CD8-positive, alpha-beta memory T cell (primary cell): Measurements from ENCODE around the gene ZBTB46. TPM values are rescaled to one million over a fixed set of nuclear protein-coding genes. Genes with fewer than 3 reads are reported as not detected.

Source experiments
- CTCF ChIA-PET: fragments of 350-600 bp; sonication (Branson Sonifier 250); formaldehyde crosslinking; loops from one replicate; lab custom pipeline; 2021; ENCODE audit warnings: antibody characterized with exemption; lab: Charles Lee
- POLR2A ChIA-PET: fragments of 350-600 bp; sonication (Branson Sonifier 250); formaldehyde crosslinking; loops from one replicate; lab custom pipeline; 2021; ENCODE audit warnings: antibody characterized with exemption; lab: Charles Lee
- DNase-seq, 5 donors: peaks; one replicate each; pipeline versions ENCODE4 v3.0.0 to v3.0.0-alpha.2; 2020 to 2022; ENCODE audit warnings: mixed read lengths in 1 of 5
- H3K27ac ChIP-seq: one replicate; pipeline ENCODE4 v1.7.0; 2013; ENCODE audit warnings: low read depth, mild to moderate bottlenecking, low read length, moderate library complexity
- H3K27me3 ChIP-seq: 2 replicates; pipeline ENCODE4 v1.7.0; 2013; ENCODE audit warnings: low read length, mild to moderate bottlenecking; ENCODE audit not compliant: insufficient read depth, poor library complexity, severe bottlenecking
- H3K36me3 ChIP-seq: 2 replicates; pipeline ENCODE4 v1.7.0; 2013; ENCODE audit warnings: mild to moderate bottlenecking, low read length, moderate library complexity; ENCODE audit not compliant: insufficient read depth
- H3K4me1 ChIP-seq: 2 replicates; pipeline ENCODE4 v1.7.0; 2013; ENCODE audit warnings: mild to moderate bottlenecking, low read length, moderate library complexity; ENCODE audit not compliant: insufficient read depth
- H3K4me3 ChIP-seq: 2 replicates; pipeline ENCODE4 v1.7.0; 2013; ENCODE audit warnings: mild to moderate bottlenecking, low read length
- H3K9me3 ChIP-seq: 2 replicates; pipeline ENCODE4 v1.7.0; 2013; ENCODE audit warnings: mild to moderate bottlenecking, low read length
- H3K27ac Mint-ChIP-seq, 8 donors: one replicate each; pipeline ENCODE4 v1.8.0; 2020 to 2021; ENCODE audit warnings: mixed read lengths in 8 of 8, mild to moderate bottlenecking in 6 of 8, inconsistent platforms in 3 of 8, moderate library complexity in 3 of 8
- H3K27me3 Mint-ChIP-seq, 2 donors: one replicate each; pipeline ENCODE4 v1.8.0; 2020 to 2021; ENCODE audit warnings: mixed read lengths in 2 of 2, mild to moderate bottlenecking in 1 of 2, moderate library complexity in 1 of 2
- H3K36me3 Mint-ChIP-seq, 3 donors: one replicate each; pipeline ENCODE4 v1.8.0; 2020 to 2021; ENCODE audit warnings: mixed read lengths in 3 of 3, inconsistent platforms in 1 of 3, mild to moderate bottlenecking in 1 of 3
- H3K4me1 Mint-ChIP-seq, 3 donors: one replicate each; pipeline ENCODE4 v1.8.0; 2020 to 2021; ENCODE audit warnings: mixed read lengths in 3 of 3, inconsistent platforms in 1 of 3, mild to moderate bottlenecking in 1 of 3
- H3K4me3 Mint-ChIP-seq, 7 donors: one replicate each; pipeline ENCODE4 v1.8.0; 2020 to 2021; ENCODE audit warnings: mixed read lengths in 7 of 7, mild to moderate bottlenecking in 6 of 7, moderate library complexity in 4 of 7, inconsistent platforms in 2 of 7
- H3K9me3 Mint-ChIP-seq, 5 donors: one replicate each; pipeline ENCODE4 v1.8.0; 2020 to 2022; ENCODE audit warnings: mixed read lengths in 5 of 5, mild to moderate bottlenecking in 3 of 5, moderate library complexity in 2 of 5, inconsistent platforms in 1 of 5
- polyA plus RNA-seq: library from polyadenylated mRNA; unstranded; fragments of 300-500 nt; fragmentation: Illumina TruSeq; gene quantifications from one replicate; pipeline ENCODE4 v1.2.3, GENCODE V29; 2021
- total RNA-seq, 2 experiments: library from RNA; stranded (reverse); gene quantifications; one replicate each; pipeline ENCODE4 v1.2.3, GENCODE V29; 2021

ZBTB46 gene
- total and polyA plus RNA-seq, 3 experiments from 2014 or later = 0.08 to 0.39 (median 0.31) TPM

DNA sequence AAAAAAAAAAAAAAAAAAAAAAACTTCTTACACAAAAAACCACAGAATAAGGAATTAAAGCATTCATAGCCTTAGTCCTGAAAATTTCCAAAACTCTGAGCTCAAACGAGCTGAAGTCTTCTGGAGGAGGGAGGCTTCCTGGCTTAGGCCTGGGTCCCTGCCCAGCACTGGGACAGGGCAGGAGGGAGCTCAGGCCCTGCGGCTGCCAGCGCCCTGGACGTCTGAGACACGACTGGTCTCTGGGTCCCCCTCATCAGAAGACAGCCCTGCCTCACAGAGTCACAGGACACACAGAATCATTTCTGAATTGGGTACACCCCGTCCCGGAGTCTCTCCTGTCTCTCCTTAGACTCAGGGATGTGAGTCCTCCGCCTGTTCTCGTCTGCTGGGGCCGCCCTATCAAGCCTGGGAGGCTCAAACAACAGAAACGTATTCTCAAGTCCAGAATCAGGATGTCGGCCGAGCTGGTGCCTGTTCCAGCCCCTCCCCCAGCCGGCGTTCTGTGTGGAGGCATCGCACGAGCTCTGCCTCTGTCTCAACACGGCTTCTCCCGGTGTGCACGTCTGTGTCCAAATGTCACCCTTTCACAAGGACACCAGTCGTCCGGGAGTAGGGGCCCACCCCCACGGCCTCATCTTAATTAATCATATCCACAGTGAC is 39.4 kb downstream of the ZBTB46 start:
- H3K27me3 Mint-ChIP-seq = peaks cover 9 to 15% of the 10 kb centered on the region in 2 donors
- H3K36me3 Mint-ChIP-seq = no peaks in the 10 kb centered on the region
- no peak overlapping the region for H3K4me3 Mint-ChIP-seq
- H3K4me3 ChIP-seq = no peak overlapping the region
- ChIA-PET POLR2A (interaction anchor here (0.6 to 0.7 kb wide), 2 partner anchors 189 to 264 kb away, joined by 3 to 13 read pairs; no protein-coding TSS in a partner anchor), CTCF (interaction anchor here (0.7 to 2.3 kb wide), 3 partner anchors 16 to 254 kb away, joined by 3 to 5 read pairs (median 3); partner anchors contain the start of gene PTK6)
- H3K4me1 ChIP-seq = peaks cover 3% of the 10 kb centered on the region
- H3K27ac Mint-ChIP-seq = peak overlapping the region in 1 of 8 donors; percentile 33
- peaks cover 0 to 6% (median 0%) of the 10 kb centered on the region in 3 donors for H3K4me1 Mint-ChIP-seq
- no peak overlapping the region for H3K27ac ChIP-seq
- H3K9me3 Mint-ChIP-seq = no peaks in the 10 kb centered on the region
- H3K9me3 ChIP-seq = no peaks in the 10 kb centered on the region
- no peak for DNase-seq
- no peaks in the 10 kb centered on the region for H3K27me3 ChIP-seq
- no peaks in the 10 kb centered on the region for H3K36me3 ChIP-seq

DNA sequence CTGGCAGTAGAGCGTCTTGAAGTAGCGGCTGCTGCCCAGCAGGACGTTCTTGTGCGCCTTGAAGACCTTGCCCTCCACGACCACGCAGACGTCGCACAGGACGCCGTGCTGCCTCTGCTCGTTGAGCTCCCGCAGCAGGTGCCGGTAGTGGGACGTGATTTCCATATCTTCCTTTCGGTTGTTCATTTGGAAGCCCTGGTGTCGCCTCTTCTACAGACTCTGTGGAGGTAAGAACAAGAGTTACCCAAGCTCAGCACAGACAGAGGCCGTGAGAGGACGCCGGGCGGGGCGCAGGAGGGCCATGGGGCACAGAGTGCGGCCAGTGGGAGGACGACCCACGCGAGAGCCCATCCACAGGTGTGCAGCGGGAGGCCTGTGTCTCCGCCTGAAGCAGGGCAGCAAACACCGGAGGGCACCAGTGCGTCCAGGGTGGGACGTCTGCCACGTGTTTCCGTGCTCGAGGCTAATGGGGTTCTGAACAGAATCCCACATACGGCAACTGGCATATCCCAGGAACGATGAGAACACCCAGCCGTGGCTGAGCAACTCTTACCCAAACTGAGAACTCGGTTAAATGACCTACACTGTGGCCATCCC is 40.4 kb downstream of the ZBTB46 start:
- ChIA-PET POLR2A (interaction anchor here (0.7 kb wide), 1 partner anchor 190 kb away, joined by 13 read pairs; no protein-coding TSS in a partner anchor), CTCF (interaction anchor here (1.5 to 2.3 kb wide), 2 partner anchors 84 to 253 kb away, joined by 4 to 5 read pairs; partner anchors contain the start of gene PTK6)
- Mint-ChIP-seq H3K27ac (no peak overlapping the region), H3K36me3 (no peaks in the 10 kb centered on the region), H3K9me3 (no peaks in the 10 kb centered on the region), H3K27me3 (peaks cover 8 to 15% of the 10 kb centered on the region in 2 donors), H3K4me1 (peaks cover 0 to 4% (median 2%) of the 10 kb centered on the region in 3 donors), H3K4me3 (no peak overlapping the region)
- no peak for DNase-seq
- H3K4me1 ChIP-seq = no peaks in the 10 kb centered on the region
- no peaks in the 10 kb centered on the region for H3K9me3 ChIP-seq
- H3K27me3 ChIP-seq = no peaks in the 10 kb centered on the region
- no peak overlapping the region for H3K27ac ChIP-seq
- H3K36me3 ChIP-seq = no peaks in the 10 kb centered on the region
- no peak overlapping the region for H3K4me3 ChIP-seq

- no peaks in the 10 kb centered on the region for H3K27me3 ChIP-seq
- CTCF ChIA-PET = interaction anchor here (1.5 to 2.3 kb wide), 2 partner anchors 83 to 252 kb away, joined by 4 to 5 read pairs; partner anchors contain the start of gene PTK6
- Mint-ChIP-seq H3K4me3 (no peak overlapping the region), H3K36me3 (no peaks in the 10 kb centered on the region), H3K4me1 (peaks cover 0 to 4% (median under 1%) of the 10 kb centered on the region in 3 donors), H3K9me3 (no peaks in the 10 kb centered on the region), H3K27ac (no peak overlapping the region), H3K27me3 (peaks cover 8 to 12% of the 10 kb centered on the region in 2 donors)
- no peaks in the 10 kb centered on the region for H3K4me1 ChIP-seq
- DNase-seq = no peak
- H3K9me3 ChIP-seq = no peaks in the 10 kb centered on the region
- H3K36me3 ChIP-seq = no peaks in the 10 kb centered on the region
- no peak overlapping the region for H3K4me3 ChIP-seq
- no peak overlapping the region for H3K27ac ChIP-seq
- POLR2A ChIA-PET = no interaction called here
Measured at GRCh38 chr20:63789836-63790571, 41.1 kb downstream of the ZBTB46 start.

DNA sequence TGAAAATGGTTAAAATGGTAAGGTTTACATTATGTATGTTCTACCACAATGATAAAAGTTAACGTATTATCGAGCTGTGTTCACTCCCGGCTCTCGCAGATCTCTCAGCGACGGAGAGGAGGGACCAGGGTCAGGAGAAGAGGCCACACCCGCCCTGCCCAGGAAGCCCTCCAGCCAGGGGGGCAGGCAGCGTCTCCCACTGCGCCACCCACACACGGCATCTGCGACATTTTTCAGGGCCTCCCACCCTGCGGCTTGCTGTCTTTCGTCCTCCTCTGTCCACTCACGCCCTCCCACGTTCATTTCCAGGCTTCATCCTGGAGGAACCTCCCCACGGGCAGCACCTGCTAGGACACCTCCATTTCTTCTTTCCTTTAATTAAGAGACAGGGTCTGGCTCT is 43.3 kb downstream of the ZBTB46 start:
- no peaks in the 10 kb centered on the region for H3K9me3 Mint-ChIP-seq
- H3K36me3 Mint-ChIP-seq = no peaks in the 10 kb centered on the region
- ChIA-PET CTCF (interaction anchor here (0.7 to 2.5 kb wide), 3 partner anchors 47 to 186 kb away, joined by 3 to 9 read pairs (median 5); no protein-coding TSS in a partner anchor), POLR2A (no interaction called here)
- Histone ChIP-seq H3K4me1 (peaks cover under 1% of the 10 kb centered on the region), H3K9me3 (no peaks in the 10 kb centered on the region), H3K27me3 (no peaks in the 10 kb centered on the region), H3K36me3 (no peaks in the 10 kb centered on the region), H3K4me3 (no peak overlapping the region), H3K27ac (no peak overlapping the region)
- no peak overlapping the region for H3K4me3 Mint-ChIP-seq
- no peak for DNase-seq
- no peak overlapping the region for H3K27ac Mint-ChIP-seq
- peaks cover under 1 to 4% (median under 1%) of the 10 kb centered on the region in 3 donors for H3K4me1 Mint-ChIP-seq
- peaks cover 0 to 7% of the 10 kb centered on the region in 2 donors for H3K27me3 Mint-ChIP-seq

- H3K36me3 ChIP-seq = no peaks in the 10 kb centered on the region
- H3K27ac ChIP-seq = no peak overlapping the region
- H3K27me3 ChIP-seq = no peaks in the 10 kb centered on the region
- H3K4me3 ChIP-seq = no peak overlapping the region
- POLR2A ChIA-PET = no interaction called here
- peaks cover 5% of the 10 kb centered on the region for H3K4me1 ChIP-seq
- no peaks in the 10 kb centered on the region for H3K36me3 Mint-ChIP-seq
- H3K9me3 ChIP-seq = no peaks in the 10 kb centered on the region
- CTCF ChIA-PET = interaction anchor here (0.7 to 2.5 kb wide), 5 partner anchors 46 to 186 kb away, joined by 3 to 9 read pairs (median 6); partner anchors contain the start of genes ARFRP1 and ZGPAT
- DNase-seq = no peak
- no peak overlapping the region for H3K27ac Mint-ChIP-seq
- H3K4me3 Mint-ChIP-seq = peak overlapping the region in 1 of 7 donors; percentile 73
- H3K4me1 Mint-ChIP-seq = peaks cover 5 to 9% (median 5%) of the 10 kb centered on the region in 3 donors
- H3K9me3 Mint-ChIP-seq = no peaks in the 10 kb centered on the region
- H3K27me3 Mint-ChIP-seq = peaks cover 0 to 7% of the 10 kb centered on the region in 2 donors
Measured at GRCh38 chr20:63787302-63787701, 43.8 kb downstream of the ZBTB46 start.

GRCh38 chr20:63785691-63786131 is 45.4 kb downstream of the ZBTB46 start:
- no peaks in the 10 kb centered on the region for H3K27me3 Mint-ChIP-seq
- DNase-seq = no peak
- no peaks in the 10 kb centered on the region for H3K9me3 Mint-ChIP-seq
- no peaks in the 10 kb centered on the region for H3K9me3 ChIP-seq
- no peaks in the 10 kb centered on the region for H3K36me3 ChIP-seq
- H3K4me1 Mint-ChIP-seq = peaks cover 12 to 18% (median 17%) of the 10 kb centered on the region in 3 donors
- no peak overlapping the region for H3K27ac ChIP-seq
- H3K4me1 ChIP-seq = peaks cover 17% of the 10 kb centered on the region
- no peak overlapping the region for H3K4me3 ChIP-seq
- no peaks in the 10 kb centered on the region for H3K27me3 ChIP-seq
- CTCF ChIA-PET = interaction anchor here (1.0 to 2.9 kb wide), 16 partner anchors 9 to 289 kb away, joined by 3 to 14 read pairs (median 4); partner anchors contain the start of genes ARFRP1, TNFRSF6B, TPD52L2 and ZGPAT
- peak overlapping the region in 1 of 7 donors; percentile 18 for H3K4me3 Mint-ChIP-seq
- peak overlapping the region in 2 of 8 donors; percentile 44 to 46 for H3K27ac Mint-ChIP-seq
- no peaks in the 10 kb centered on the region for H3K36me3 Mint-ChIP-seq
- POLR2A ChIA-PET = no interaction called here

GRCh38 chr20:63783970-63784369 is 47.1 kb downstream of the ZBTB46 start:
- Mint-ChIP-seq H3K4me3 (no peak overlapping the region), H3K27me3 (no peaks in the 10 kb centered on the region), H3K9me3 (no peaks in the 10 kb centered on the region), H3K36me3 (no peaks in the 10 kb centered on the region), H3K4me1 (peaks cover 14 to 20% (median 18%) of the 10 kb centered on the region in 3 donors), H3K27ac (no peak overlapping the region)
- H3K27ac ChIP-seq = no peak overlapping the region
- no peak overlapping the region for H3K4me3 ChIP-seq
- no peaks in the 10 kb centered on the region for H3K9me3 ChIP-seq
- CTCF ChIA-PET = interaction anchor here (0.8 to 3.7 kb wide), 9 partner anchors 9 to 247 kb away, joined by 3 to 20 read pairs (median 4); partner anchors contain the start of genes ARFRP1, LIME1, PTK6 and ZGPAT
- H3K27me3 ChIP-seq = no peaks in the 10 kb centered on the region
- peak in 1 of 5 donors; percentile 46 for DNase-seq
- POLR2A ChIA-PET = no interaction called here
- H3K4me1 ChIP-seq = peaks cover 17% of the 10 kb centered on the region
- H3K36me3 ChIP-seq = no peaks in the 10 kb centered on the region
